ENCODE data around the gene CTLA4.

GRCh38 chr2:203892207-203892606, 24.6 kb downstream of the CTLA4 start:
- no peak for TF ChIP-seq CTCF (IDR thresholded peaks at IDR 0.05)
- no peak for TF ChIP-seq POLR2A (IDR thresholded peaks at IDR 0.05)
